GM12892 (cell line): ENCODE results near the gene ATP5MC3.

Experiments used
- POLR2A ChIP-seq: IDR thresholded peaks from 2 replicates; pipeline ENCODE4 v1.6.1; 2011; ENCODE audit warnings: low read depth, low read length, control low read depth
- POLR2AphosphoS5 ChIP-seq: IDR thresholded peaks from 2 replicates; pipeline ENCODE4 v1.6.1; 2011; ENCODE audit warnings: low read depth, low read length, control low read depth
- TAF1 ChIP-seq: IDR thresholded peaks from 2 replicates; pipeline ENCODE4 v1.6.1; 2011; ENCODE audit warnings: low read depth, mild to moderate bottlenecking, control low read depth, low read length, borderline replicate concordance

GRCh38 chr2:175203621-175204496 is 22.3 kb upstream of the ATP5MC3 start:
- TF ChIP-seq POLR2A: no peak
- TF ChIP-seq POLR2AphosphoS5: no peak
- no peak for TF ChIP-seq TAF1
